Ovary (tissue), 9 donors: ENCODE results near the gene ARHGEF37. TPM values are rescaled to one million over a fixed set of nuclear protein-coding genes. Genes with fewer than 3 reads are reported as not detected.

ENCODE experiments used
- DNase-seq, 5 donors: peaks; one replicate each; pipeline ENCODE4 v3.0.0-alpha.2; 2019 to 2020
- H3K27ac ChIP-seq, 2 donors: fragments of 200-600 bp; one replicate each; pipeline versions ENCODE4 v1.5.1 to v1.8.0; 2019 to 2022
- H3K27me3 ChIP-seq: fragments of 200-600 bp; one replicate; pipeline ENCODE4 v1.8.0; 2022
- H3K36me3 ChIP-seq: fragments of 200-600 bp; sonication (generic); one replicate; pipeline ENCODE4 v1.5.1; 2019
- H3K4me1 ChIP-seq: one replicate; pipeline ENCODE4 v1.8.1; 2013; ENCODE audit warnings: mild to moderate bottlenecking, moderate library complexity; ENCODE audit not compliant: insufficient read depth
- H3K4me3 ChIP-seq: fragments of 200-600 bp; sonication (generic); one replicate; pipeline ENCODE4 v1.5.1; 2017
- H3K9me3 ChIP-seq, 2 donors: fragments of 200-600 bp in 1 of 2; sonication (generic) in 1 of 2; one replicate each; pipeline versions ENCODE4 v1.5.1 to v1.8.1; 2013 to 2019; ENCODE audit warnings: mild to moderate bottlenecking in 1 of 2, moderate library complexity in 1 of 2
- CTCF ChIP-seq, 3 donors: fragments of 450-650 bp in 2 of 3; fragments of 200-600 bp in 1 of 3; IDR thresholded peaks; one replicate each; pipeline versions ENCODE4 v1.5.1 to v1.8.0; 2016 to 2022; ENCODE audit warnings: antibody characterized with exemption in 3 of 3, mild to moderate bottlenecking in 1 of 3
- EP300 ChIP-seq: sonication (generic); formaldehyde crosslinking; IDR thresholded peaks from one replicate; pipeline ENCODE4 v1.6.1; 2017; ENCODE audit warnings: antibody characterized with exemption
- POLR2A ChIP-seq: fragments of 450-650 bp; IDR thresholded peaks from one replicate; pipeline ENCODE4 v1.6.1; 2017; ENCODE audit warnings: antibody characterized with exemption, mild to moderate bottlenecking, moderate library complexity
- WGBS, 3 donors: extraction: QIAGEN DNeasy Blood & Tissue Kit in 1 of 3; methylation state at CpG; one replicate each; pipeline versions ENCODE4 v1.1.5 to v1.1.7; 2013 to 2017; 5-methylcytosine and 5-hydroxymethylcytosine counted together
- intact Hi-C, 4 donors: fragments of 100-400 bp; cut with DNase I; formaldehyde crosslinking; loops; one replicate each; pipeline versions ENCODE4 v1.11.0 to v1.15.1; 2022 to 2023
- polyA plus RNA-seq, 2 donors: library from polyadenylated mRNA; stranded (reverse); fragments of 200-250 nt in 1 of 2; fragments of 350-450 nt in 1 of 2; fragmentation: Illumina TruSeq in 1 of 2; extraction: RNeasy Lipid Tissue Mini Kit (QIAGEN cat#74804) in 1 of 2; gene quantifications; one replicate each; pipeline ENCODE4 v1.2.3, GENCODE V29; 2013 to 2014
- total RNA-seq, 7 donors: library from RNA; depleted of rRNA in 2 of 7; stranded (reverse); fragments of >200 nt in 2 of 7; fragmentation: NEBNext Ultra II Directional in 3 of 7; extraction: Animal tissue kit (Norgen Biotek cat#: 25700) in 3 of 7; gene quantifications; one replicate each; pipeline versions ENCODE4 v1.1.0 to v1.2.4, GENCODE V29; 2016 to 2023
- donor health status: DM: no; HTN: no; CAD: no; lungs with moderate emphysema.
- donor health status: DM: no; HTN: no; CAD: no.
- donor health status: Bipolar disorder and iron deficiency.
- donor health status: DM: yes; HTN: yes; CAD: no.
- donor health status: DM: no; HTN: no; CAD: no.
- donor health status: DM: yes; HTN: yes; CAD: no.

The ARHGEF37 gene
- total and polyA plus RNA-seq, 9 donors: 4.1 to 9.9 (median 6.2) TPM

GRCh38 chr5:149551227-149552037, 29.9 kb upstream of the ARHGEF37 start, which contains the start of gene CSNK1A1:
Gene CSNK1A1 (minus strand): TSS chr5:149551439. CDS start chr5:149550964, 475 bp downstream.
- Histone ChIP-seq H3K27me3 (no peaks in the 10 kb centered on the region), H3K27ac (peak within 1 kb of the TSS; percentile 89 to 93), H3K4me3 (peak within 1 kb of the TSS; percentile 87), H3K36me3 (no peaks in the 10 kb centered on the region), H3K4me1 (peaks cover 10% of the 10 kb centered on the region), H3K9me3 (no peaks in the 10 kb centered on the region)
- intact Hi-C loops: loop anchor here in 3 of 4 donors (2.0 to 5.0 kb wide), 4 partner anchors 99 to 169 kb away; no protein-coding TSS in a partner anchor
- WGBS, 3 donors: 0 to 1% (median 0%) methylated on average over 64 to 67 of the region's 67 CpGs
- TF ChIP-seq EP300 (peak; percentile 45), CTCF (IDR thresholded peaks at IDR 0.05) (peak; percentile 82 to 96 (median 96)), POLR2A (peak; percentile 94)
- peak; percentile 99 for DNase-seq

GRCh38 chr5:149552038-149552494, 29.2 kb upstream of the ARHGEF37 start:
- WGBS, 3 donors: 34 to 36% (median 35%) methylated on average over 6 of the region's 6 CpGs
- TF ChIP-seq EP300 (no peak), POLR2A (no peak), CTCF (IDR thresholded peaks at IDR 0.05) (no peak)
- Histone ChIP-seq H3K9me3 (no peaks in the 10 kb centered on the region), H3K4me1 (peaks cover 10% of the 10 kb centered on the region), H3K4me3 (peak overlapping the region; percentile 87), H3K27me3 (no peaks in the 10 kb centered on the region), H3K36me3 (no peaks in the 10 kb centered on the region), H3K27ac (peak overlapping the region; percentile 47 to 89)
- intact Hi-C loops: loop anchor here in 2 of 4 donors (5.0 kb wide), 3 partner anchors 100 to 170 kb away; no protein-coding TSS in a partner anchor
- no peak for DNase-seq

GRCh38 chr5:149552553-149553160, 28.6 kb upstream of the ARHGEF37 start:
- Histone ChIP-seq H3K9me3 (no peaks in the 10 kb centered on the region), H3K36me3 (no peaks in the 10 kb centered on the region), H3K4me1 (peaks cover 10% of the 10 kb centered on the region), H3K27me3 (no peaks in the 10 kb centered on the region), H3K4me3 (no peak overlapping the region), H3K27ac (no peak overlapping the region)
- TF ChIP-seq EP300 (no peak), CTCF (IDR thresholded peaks at IDR 0.05) (no peak), POLR2A (no peak)
- intact Hi-C loops: loop anchor here in 2 of 4 donors (5.0 kb wide), 3 partner anchors 100 to 170 kb away; no protein-coding TSS in a partner anchor
- DNase-seq: peak in 1 of 5 donors; percentile 50
- WGBS, 3 donors: 86 to 92% (median 92%) methylated on average over 18 of the region's 18 CpGs

GRCh38 chr5:149559706-149560105, 21.6 kb upstream of the ARHGEF37 start:
- intact Hi-C loops: loop anchor here in 1 of 4 donors (5.0 kb wide), 1 partner anchor 192 kb away; no protein-coding TSS in a partner anchor
- Histone ChIP-seq H3K9me3 (no peaks in the 10 kb centered on the region), H3K36me3 (no peaks in the 10 kb centered on the region), H3K4me3 (no peak overlapping the region), H3K27me3 (no peaks in the 10 kb centered on the region), H3K4me1 (peaks cover 12% of the 10 kb centered on the region), H3K27ac (no peak overlapping the region)
- DNase-seq: no peak
- TF ChIP-seq POLR2A: no peak
- TF ChIP-seq EP300: no peak
- no peak for TF ChIP-seq CTCF (IDR thresholded peaks at IDR 0.05)
- WGBS, 3 donors: 69 to 82% (median 81%) methylated on average over 2 of the region's 2 CpGs
